ENCODE measurements around the gene IZUMO3.

The IZUMO3 gene, protein sequence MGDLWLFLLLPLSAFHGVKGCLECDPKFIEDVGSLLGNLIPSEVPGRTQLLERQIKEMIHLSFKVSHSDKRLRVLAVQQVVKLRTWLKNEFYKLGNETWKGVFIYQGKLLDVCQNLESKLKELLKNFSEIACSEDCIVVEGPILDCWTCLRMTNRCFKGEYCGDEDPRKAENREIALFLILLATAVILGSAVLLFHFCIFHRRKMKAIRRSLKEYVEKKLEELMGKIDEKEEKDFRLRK

DNA sequence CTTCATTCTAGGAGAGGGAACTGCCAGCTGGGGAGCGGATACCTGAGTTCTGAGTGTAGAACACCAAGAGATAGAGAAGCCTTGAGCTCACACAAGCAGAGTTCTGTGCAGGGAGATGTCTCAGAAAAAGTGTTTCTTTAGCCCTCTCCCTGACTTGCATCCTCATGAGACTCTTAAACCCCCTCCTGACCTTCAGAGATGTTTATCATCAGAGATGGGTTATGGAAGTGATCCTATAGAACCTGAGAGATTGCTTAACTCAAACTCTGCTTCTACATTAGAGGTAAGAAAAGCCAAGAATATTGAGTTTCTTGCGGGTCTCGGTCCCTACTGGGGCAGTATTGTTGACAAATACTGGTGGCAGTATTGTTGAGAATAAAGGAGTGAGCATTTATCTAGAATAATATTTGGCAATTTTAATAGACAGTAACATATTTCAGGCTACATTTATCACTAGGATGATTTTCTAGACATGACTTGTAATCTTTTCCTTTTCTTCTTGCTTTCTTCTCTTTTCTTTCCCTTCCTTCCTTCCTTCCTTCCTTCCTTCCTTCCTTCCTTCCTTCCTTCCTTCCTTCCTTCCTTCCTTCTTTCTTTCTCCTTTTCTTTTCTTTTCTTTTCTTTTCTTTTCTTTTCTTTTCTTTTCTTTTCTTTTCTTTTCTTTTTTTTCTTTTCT lies at the start of gene IZUMO3:
Gene IZUMO3 (minus strand): TSS at position 51 of the 676 bp plus-strand sequence. CDS start 248 bp downstream, outside the sequence.
- TF ChIP-seq, protein P1, sequence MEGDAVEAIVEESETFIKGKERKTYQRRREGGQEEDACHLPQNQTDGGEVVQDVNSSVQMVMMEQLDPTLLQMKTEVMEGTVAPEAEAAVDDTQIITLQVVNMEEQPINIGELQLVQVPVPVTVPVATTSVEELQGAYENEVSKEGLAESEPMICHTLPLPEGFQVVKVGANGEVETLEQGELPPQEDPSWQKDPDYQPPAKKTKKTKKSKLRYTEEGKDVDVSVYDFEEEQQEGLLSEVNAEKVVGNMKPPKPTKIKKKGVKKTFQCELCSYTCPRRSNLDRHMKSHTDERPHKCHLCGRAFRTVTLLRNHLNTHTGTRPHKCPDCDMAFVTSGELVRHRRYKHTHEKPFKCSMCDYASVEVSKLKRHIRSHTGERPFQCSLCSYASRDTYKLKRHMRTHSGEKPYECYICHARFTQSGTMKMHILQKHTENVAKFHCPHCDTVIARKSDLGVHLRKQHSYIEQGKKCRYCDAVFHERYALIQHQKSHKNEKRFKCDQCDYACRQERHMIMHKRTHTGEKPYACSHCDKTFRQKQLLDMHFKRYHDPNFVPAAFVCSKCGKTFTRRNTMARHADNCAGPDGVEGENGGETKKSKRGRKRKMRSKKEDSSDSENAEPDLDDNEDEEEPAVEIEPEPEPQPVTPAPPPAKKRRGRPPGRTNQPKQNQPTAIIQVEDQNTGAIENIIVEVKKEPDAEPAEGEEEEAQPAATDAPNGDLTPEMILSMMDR (IDR thresholded peaks at IDR 0.05): no peak

DNA sequence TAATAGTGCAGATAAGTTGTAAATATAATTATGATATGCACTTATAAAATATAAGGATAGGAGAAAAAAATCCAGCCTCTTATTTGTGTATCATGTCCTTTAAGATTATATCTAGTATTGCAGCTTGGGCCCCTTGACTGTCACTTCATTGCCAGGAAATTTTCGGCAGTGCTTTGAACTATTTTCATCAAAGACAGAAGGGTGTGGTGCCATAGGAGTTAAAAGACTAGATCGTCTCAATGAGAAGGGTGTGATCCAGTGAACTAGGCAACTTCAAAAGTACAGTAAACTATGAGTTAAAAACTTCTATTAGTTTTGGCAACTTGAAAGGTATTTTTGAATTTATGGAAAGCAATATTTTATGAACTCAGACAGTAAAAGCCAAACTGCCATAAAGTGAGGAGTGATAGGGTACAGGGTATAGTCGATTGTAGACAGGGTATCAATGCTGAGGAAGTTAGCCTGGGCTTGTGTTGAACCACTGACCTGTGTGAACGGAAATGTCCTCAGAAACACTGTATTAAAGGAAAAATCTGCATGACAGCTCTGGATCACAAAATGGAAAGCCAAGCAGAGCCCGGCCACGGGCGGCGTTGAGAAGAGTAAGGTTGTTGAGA lies 48.6 kb upstream of the IZUMO3 start:
- TF ChIP-seq, protein P1 (IDR thresholded peaks at IDR 0.05): no peak

DNA sequence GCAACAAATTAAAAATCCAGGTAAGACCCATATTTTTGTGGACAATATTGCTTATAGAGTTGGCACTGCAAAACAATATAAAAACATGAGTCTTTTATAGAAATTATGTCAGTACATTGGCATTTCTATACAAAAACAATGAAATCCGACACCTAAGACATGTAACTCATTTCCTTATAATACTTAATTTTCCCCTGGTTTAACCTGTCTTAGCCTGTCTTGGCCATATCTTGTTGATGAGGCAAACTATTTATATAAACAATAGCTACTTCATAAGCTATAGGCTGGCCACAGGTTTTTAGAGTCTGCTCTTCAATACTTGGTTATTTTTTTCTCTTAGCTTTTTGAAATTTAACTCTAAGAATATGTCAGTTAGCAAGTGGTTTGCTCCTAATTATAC lies 44.7 kb upstream of the IZUMO3 start:
- TF ChIP-seq, protein P1 (IDR thresholded peaks at IDR 0.05): no peak

DNA sequence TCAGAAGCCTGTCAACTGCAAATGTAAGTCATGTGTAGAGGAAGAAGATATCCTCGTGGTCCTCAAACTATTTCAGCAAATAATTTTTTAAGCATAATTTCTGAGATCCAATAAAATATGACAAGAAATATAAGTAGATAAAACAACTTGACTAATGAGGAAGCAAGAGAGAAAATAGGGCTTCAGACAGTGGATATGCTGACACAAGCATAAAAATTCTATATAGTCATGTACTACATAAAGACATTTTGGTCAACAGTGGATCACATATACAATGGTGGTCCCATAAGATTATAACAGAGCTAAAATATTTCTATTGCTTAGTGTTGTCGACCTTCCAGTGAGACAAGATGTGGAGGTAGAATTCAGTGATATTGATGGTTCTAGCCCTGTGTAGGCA lies 42.2 kb upstream of the IZUMO3 start:
- TF ChIP-seq, protein P1 (IDR thresholded peaks at IDR 0.05): no peak

DNA sequence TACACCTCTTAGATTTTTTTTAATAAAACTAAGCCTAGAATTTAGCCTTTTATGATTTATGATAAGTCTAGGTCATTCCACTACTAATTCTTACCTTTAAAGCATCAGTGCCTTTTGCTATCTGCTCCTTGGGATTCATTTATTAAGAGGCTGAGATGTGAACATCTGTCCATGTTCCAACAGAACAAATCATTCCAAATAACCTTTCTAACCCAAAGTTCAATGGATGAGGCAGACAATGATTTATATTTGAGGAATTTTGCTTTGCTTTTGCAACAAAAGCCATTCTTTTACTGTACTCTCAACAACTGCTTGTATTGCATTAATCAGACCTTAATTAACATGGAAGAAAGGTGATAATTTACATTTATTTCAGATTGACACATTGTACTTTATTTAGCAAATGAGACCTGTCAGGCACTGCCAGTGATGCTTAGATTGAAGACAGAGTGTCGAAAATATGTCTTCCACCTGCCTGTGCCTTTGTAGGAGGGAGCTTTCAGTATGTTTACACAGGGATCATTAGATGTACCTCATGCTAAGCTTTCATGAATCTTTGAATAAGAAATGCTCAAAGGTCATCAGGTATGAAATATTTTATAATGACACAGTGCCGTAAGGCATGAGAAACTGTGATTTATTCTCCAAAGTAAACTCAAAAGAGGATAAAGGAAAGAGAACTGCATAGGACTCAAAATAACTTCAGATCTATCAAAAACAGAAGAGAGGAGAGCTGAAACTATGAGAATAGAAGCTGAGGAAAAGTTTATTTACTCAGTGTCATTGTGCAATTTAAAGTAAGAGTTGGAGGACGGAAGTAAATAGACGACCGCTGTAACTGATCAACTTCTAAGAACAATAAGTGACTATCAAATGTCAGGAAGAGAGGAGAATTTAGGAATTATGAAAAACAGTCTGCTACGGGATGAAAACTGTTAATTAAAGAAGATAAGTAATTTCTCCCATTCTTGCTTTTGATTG lies 36.7 kb upstream of the IZUMO3 start:
- TF ChIP-seq, protein P1 (IDR thresholded peaks at IDR 0.05): no peak

DNA sequence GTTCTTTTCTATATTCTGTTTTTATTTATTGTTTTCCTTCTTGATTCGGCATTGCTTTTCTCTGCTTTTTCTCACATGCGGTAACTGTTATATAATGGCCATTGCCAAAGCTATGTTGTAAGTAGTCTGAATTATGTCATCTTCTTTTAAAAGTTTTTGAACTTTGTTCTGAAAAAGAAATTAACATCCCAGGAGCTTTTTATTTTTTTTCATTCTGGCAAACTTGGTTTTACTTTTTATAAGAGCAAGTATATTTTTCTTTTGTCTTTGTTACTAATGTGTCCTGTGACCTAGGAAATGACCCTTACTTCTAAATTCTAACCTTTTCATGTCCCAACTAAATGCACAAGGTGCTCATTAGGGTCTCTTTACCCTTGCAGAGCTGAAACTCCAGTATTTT lies 26.7 kb upstream of the IZUMO3 start:
- TF ChIP-seq, protein P1 (IDR thresholded peaks at IDR 0.05): no peak

DNA sequence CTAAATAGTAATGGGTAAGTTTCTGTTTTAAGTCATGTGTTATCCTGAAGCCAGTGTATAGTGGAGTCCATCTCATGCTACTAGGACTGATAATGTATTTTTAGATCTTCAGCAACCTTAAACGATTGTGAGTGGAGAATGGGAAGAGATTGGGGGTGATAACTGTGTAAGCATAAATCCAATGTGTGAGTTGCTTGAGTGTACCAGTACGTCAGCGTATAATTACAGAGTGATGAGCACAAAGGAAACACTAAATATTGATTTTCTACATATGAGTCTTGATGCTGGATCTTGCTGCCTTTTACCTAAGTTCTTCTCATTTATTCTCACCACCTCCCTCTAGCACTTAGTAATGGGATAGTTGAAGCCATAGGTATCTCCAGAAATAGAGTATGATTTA lies 16.3 kb upstream of the IZUMO3 start:
- TF ChIP-seq, protein P1 (IDR thresholded peaks at IDR 0.05): no peak
